H1 (cell line): ENCODE results near the gene CHST9.

Experiments used
- EP300 ChIP-seq, 2 experiments: IDR thresholded peaks; 1 replicate in 1 of 2; 2 replicates in 1 of 2; pipeline ENCODE4 v1.6.1; 2011 to 2012; ENCODE audit warnings: low read depth in 2 of 2, low read length in 2 of 2, mild to moderate bottlenecking in 2 of 2, borderline replicate concordance in 1 of 2, inconsistent platforms in 1 of 2, moderate library complexity in 1 of 2
- GABPA ChIP-seq: IDR thresholded peaks from 2 replicates; pipeline ENCODE4 v1.6.1; 2011; ENCODE audit warnings: mild to moderate bottlenecking, low read length, moderate library complexity, borderline replicate concordance; ENCODE audit not compliant: insufficient read depth
- POLR2A ChIP-seq, 2 experiments: IDR thresholded peaks; 1 replicate in 1 of 2; 2 replicates in 1 of 2; pipeline ENCODE4 v1.6.1; 2011; ENCODE audit warnings: low read depth in 2 of 2, low read length in 2 of 2, mild to moderate bottlenecking in 2 of 2; ENCODE audit errors: control extremely low read depth in 1 of 2
- TAF1 ChIP-seq: IDR thresholded peaks from 2 replicates; pipeline ENCODE4 v1.6.1; 2011; ENCODE audit warnings: mild to moderate bottlenecking, low read depth, low read length
- YY1 ChIP-seq: IDR thresholded peaks from 2 replicates; pipeline ENCODE4 v1.6.1; 2011; ENCODE audit warnings: low read depth, mild to moderate bottlenecking, low read length
- TF ChIP-seq, protein P1 (sequence below): IDR thresholded peaks from 2 replicates; pipeline ENCODE4 v1.6.1; 2011; ENCODE audit warnings: low read length, improper control_type of control experiment
- TF ChIP-seq, protein P2 (sequence below), 3 experiments: IDR thresholded peaks; 1 replicate in 2 of 3; 2 replicates in 1 of 3; pipeline versions ENCODE4 v1.5.1 to v1.6.1; 2011; ENCODE audit warnings: low read length in 3 of 3, mild to moderate bottlenecking in 3 of 3, inconsistent platforms in 2 of 3, low read depth in 1 of 3, moderate library complexity in 1 of 3; ENCODE audit not compliant: insufficient read depth in 1 of 3; ENCODE audit errors: control extremely low read depth in 1 of 3

DNA sequence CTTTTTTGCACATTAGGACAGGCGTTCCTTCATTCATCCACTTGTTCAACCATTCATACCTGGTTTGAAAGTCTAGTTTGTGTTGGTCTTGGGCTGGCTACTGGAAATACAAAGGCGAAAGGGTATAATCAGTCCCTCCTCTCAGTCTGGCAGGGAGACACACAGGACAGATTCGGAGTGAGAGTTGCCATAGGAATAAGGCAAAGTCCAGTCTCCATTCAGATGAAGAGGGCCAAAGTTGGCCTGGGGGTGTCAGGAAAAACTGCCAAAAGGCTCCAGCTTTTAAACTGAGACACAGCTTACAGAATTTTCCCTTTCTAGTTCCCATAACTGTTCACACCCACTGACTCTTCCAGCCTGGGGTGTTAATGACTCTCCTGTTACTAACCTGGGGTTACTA, 223.3 kb downstream of the CHST9 start:
- TF ChIP-seq POLR2A (IDR thresholded peaks at IDR 0.05; ENCODE audit: control extremely low read depth in 1 of 2, low read depth in 2 of 2, low read length in 2 of 2): no peak
- no peak for TF ChIP-seq YY1
- TF ChIP-seq, protein P1, sequence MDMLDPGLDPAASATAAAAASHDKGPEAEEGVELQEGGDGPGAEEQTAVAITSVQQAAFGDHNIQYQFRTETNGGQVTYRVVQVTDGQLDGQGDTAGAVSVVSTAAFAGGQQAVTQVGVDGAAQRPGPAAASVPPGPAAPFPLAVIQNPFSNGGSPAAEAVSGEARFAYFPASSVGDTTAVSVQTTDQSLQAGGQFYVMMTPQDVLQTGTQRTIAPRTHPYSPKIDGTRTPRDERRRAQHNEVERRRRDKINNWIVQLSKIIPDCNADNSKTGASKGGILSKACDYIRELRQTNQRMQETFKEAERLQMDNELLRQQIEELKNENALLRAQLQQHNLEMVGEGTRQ: no peak
- TF ChIP-seq, protein P2, sequence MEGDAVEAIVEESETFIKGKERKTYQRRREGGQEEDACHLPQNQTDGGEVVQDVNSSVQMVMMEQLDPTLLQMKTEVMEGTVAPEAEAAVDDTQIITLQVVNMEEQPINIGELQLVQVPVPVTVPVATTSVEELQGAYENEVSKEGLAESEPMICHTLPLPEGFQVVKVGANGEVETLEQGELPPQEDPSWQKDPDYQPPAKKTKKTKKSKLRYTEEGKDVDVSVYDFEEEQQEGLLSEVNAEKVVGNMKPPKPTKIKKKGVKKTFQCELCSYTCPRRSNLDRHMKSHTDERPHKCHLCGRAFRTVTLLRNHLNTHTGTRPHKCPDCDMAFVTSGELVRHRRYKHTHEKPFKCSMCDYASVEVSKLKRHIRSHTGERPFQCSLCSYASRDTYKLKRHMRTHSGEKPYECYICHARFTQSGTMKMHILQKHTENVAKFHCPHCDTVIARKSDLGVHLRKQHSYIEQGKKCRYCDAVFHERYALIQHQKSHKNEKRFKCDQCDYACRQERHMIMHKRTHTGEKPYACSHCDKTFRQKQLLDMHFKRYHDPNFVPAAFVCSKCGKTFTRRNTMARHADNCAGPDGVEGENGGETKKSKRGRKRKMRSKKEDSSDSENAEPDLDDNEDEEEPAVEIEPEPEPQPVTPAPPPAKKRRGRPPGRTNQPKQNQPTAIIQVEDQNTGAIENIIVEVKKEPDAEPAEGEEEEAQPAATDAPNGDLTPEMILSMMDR (IDR thresholded peaks at IDR 0.05; ENCODE audit: control extremely low read depth in 1 of 3, insufficient read depth in 1 of 3, low read depth in 1 of 3, low read length in 3 of 3): no peak
- no peak for TF ChIP-seq GABPA
- no peak for TF ChIP-seq TAF1
- no peak for TF ChIP-seq EP300 (IDR thresholded peaks at IDR 0.05; ENCODE audit: borderline replicate concordance in 1 of 2, low read depth in 2 of 2, low read length in 2 of 2)
